Thyroid gland (tissue), 4 donors: Measurements from ENCODE around the gene KMT2E. TPM values are rescaled to one million over a fixed set of nuclear protein-coding genes. Genes with fewer than 3 reads are reported as not detected.
"Not testable (repeated sequence)": the region's sequence is repeated elsewhere in the genome, so short reads cannot be mapped to it uniquely, and the experiment has no call there.

Experiments
- DNase-seq, 2 donors: peaks; one replicate each; pipeline ENCODE4 v3.0.0-alpha.2; 2019
- H3K27ac ChIP-seq, 3 donors: fragments of 200-600 bp; sonication (generic); 1 replicate in 2 of 3; 2 replicates in 1 of 3; pipeline ENCODE4 v1.5.1; 2016 to 2019; ENCODE audit warnings: mild to moderate bottlenecking in 1 of 3, moderate library complexity in 1 of 3
- H3K27me3 ChIP-seq: fragments of 200-600 bp; sonication (generic); one replicate; pipeline ENCODE4 v1.5.1; 2019
- H3K36me3 ChIP-seq, 2 donors: fragments of 200-600 bp; sonication (generic); one replicate each; pipeline ENCODE4 v1.5.1; 2016 to 2019
- H3K4me1 ChIP-seq, 2 donors: fragments of 200-600 bp; sonication (generic); one replicate each; pipeline ENCODE4 v1.5.1; 2017 to 2019
- H3K4me3 ChIP-seq, 3 donors: fragments of 200-600 bp; sonication (generic); replicated peaks in 1 of 3; 1 replicate in 2 of 3; 2 replicates in 1 of 3; pipeline ENCODE4 v1.5.1; 2016; ENCODE audit warnings: mild to moderate bottlenecking in 1 of 3
- H3K9me3 ChIP-seq: fragments of 200-600 bp; sonication (generic); one replicate; pipeline ENCODE4 v1.5.1; 2017
- CTCF ChIP-seq, 6 experiments: fragments of 200-600 bp in 3 of 6; fragments of 450-650 bp in 3 of 6; sonication (generic) in 3 of 6; IDR thresholded peaks; one replicate each; pipeline ENCODE4 v1.5.1; 2016 to 2019; ENCODE audit warnings: antibody characterized with exemption in 6 of 6, mild to moderate bottlenecking in 2 of 6, inconsistent platforms in 1 of 6, moderate library complexity in 1 of 6
- POLR2A ChIP-seq, 2 donors: fragments of 450-650 bp; IDR thresholded peaks; one replicate each; pipeline ENCODE4 v1.6.1; 2017; ENCODE audit warnings: antibody characterized with exemption in 2 of 2, mild to moderate bottlenecking in 2 of 2, moderate library complexity in 1 of 2
- WGBS, 2 donors: methylation state at CpG; one replicate each; pipeline ENCODE4 v1.1.5; 2017; 5-methylcytosine and 5-hydroxymethylcytosine counted together
- intact Hi-C: fragments of 100-400 bp; cut with DNase I; formaldehyde crosslinking; loops from one replicate; pipeline ENCODE4 v1.15.1; 2023
- total RNA-seq, 4 donors: library from RNA; depleted of rRNA; stranded (reverse); fragments of >200 nt; gene quantifications; one replicate each; pipeline ENCODE4 v1.2.3, GENCODE V29; 2016

KMT2E gene
- total RNA-seq, 4 donors from 2014 or later, result 111 to 181 (median 160) TPM

DNA sequence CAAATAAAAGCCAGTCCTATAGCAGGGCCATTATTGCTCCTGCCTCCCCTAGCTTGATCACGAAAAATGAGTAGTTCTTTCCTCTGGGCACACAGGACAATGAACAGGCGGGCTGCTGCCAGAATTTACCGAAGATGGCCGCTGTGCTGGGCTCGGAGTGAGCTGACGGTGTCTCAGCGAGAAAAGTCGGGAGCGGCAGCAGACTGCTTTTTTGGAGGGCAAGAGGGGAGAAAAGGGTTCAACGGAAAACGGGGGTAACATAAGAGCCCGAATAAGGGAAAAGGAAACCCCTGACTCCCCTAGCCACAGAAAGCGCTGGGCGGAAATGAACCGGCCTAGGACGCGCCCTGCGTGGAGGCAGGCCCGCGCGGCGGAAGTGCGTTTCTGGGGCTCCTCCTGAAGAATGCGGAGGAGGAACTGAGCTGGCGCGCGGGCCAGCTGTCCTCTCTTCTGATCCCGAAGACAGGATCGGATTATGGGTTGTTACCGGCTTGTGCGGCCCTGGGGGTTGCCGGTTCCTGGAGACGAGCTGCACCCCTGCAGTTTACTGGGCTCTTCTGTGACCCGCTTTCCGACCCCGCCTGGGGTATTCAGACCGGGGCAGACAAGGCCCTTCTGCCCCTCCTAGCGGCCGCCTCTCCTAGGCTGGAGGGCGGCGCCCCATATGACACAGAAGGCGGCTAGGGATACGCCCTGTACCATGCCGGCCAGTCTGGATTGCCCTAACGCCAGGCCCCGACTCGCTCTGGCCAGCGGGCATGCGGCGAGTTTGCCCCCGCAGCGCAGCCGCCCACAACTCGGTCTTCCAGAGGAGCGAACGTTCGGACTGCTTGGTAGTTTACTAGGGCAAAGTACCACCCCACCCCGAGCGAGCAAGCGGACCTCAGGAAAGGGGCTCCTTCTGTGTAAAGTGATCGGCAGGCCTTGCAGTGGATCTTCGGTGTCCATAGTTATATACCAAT, 30.1 kb upstream of the KMT2E start:
- peak overlapping the region; percentile 97 to 98 (median 97) for H3K27ac ChIP-seq
- no peaks in the 10 kb centered on the region for H3K36me3 ChIP-seq
- DNase-seq, result peak; percentile 85 to 88
- H3K9me3 ChIP-seq, result no peaks in the 10 kb centered on the region
- peaks cover 36 to 48% of the 10 kb centered on the region in 2 donors for H3K4me1 ChIP-seq
- H3K27me3 ChIP-seq, result no peaks in the 10 kb centered on the region
- intact Hi-C loops, result loop anchor here (5.0 to 10.0 kb wide), 2 partner anchors 33 to 121 kb away; no protein-coding TSS in a partner anchor
- WGBS, 2 donors, result 1% methylated on average over 46 to 51 of the region's 62 CpGs
- H3K4me3 ChIP-seq, result peak overlapping the region; percentile 53 to 70 (median 53)
- peak; percentile 35 to 85 for TF ChIP-seq POLR2A (IDR thresholded peaks at IDR 0.05)
- TF ChIP-seq CTCF (IDR thresholded peaks at IDR 0.05), result peak; percentile 14 to 60 (median 52)

DNA sequence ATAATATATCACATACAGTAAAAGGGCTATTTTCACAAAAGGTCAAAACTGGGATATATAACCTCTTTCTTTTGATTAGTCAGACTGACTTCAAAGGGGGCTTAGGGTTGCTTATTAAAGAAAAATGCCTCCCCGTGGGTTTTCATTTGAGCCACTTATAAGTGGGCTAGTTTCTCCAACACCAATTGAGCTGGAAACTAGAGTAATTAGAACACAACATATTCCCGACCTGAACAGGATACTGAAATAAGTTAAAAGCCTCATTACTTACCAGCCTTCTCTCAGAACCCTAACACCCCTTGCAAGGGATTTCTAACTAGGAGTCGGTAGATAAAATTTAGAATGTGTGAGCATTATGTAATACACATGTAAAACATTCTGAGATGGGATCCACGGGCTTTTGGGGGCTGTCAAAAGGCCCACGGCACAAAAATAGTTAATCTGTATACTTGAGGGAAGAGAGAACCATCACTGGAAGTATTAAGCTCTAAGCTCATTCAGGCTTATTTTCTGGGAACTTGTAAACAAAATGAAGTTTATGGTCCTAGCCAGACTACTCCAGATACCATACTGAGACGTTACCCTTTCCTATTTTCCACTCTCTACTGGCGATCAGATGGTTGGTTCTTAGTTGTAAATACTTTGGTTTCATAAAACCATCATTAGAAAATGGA, 29.3 kb upstream of the KMT2E start:
- intact Hi-C loops, result loop anchor here (5.0 to 10.0 kb wide), 2 partner anchors 33 to 120 kb away; no protein-coding TSS in a partner anchor
- 37 to 47% methylated on average over 7 of the region's 7 CpGs for WGBS, 2 donors
- peaks cover 35 to 46% of the 10 kb centered on the region in 2 donors for H3K4me1 ChIP-seq

DNA sequence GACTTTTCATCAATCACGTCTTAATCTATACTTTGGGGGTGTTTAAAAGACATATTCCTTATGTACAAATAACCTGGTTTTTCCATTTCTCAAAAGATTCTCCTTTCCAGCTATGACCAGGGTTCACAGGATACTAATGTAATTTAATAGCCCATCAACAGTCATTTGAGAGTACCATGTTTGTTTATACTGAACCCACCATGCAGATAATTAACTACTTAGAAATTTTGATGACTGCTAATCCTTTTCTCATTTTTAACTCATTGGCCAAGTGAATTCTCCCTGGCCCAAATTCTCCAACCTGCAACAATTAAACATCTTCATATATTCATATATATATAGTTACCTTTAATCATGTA, 28.8 kb upstream of the KMT2E start:
- 33 to 43% methylated on average over 1 of the region's 1 CpG for WGBS, 2 donors

More for the DNA sequence above, 29.3 kb upstream of the KMT2E start:
- peak overlapping the region in 1 of 3 donors; percentile 53 for H3K4me3 ChIP-seq
- DNase-seq, result no peak
- no peaks in the 10 kb centered on the region for H3K9me3 ChIP-seq
- TF ChIP-seq CTCF (IDR thresholded peaks at IDR 0.05) (no peak), POLR2A (IDR thresholded peaks at IDR 0.05) (no peak)
- H3K27me3 ChIP-seq, result no peaks in the 10 kb centered on the region
- no peaks in the 10 kb centered on the region for H3K36me3 ChIP-seq
- peak overlapping the region; percentile 97 to 98 (median 97) for H3K27ac ChIP-seq

DNA sequence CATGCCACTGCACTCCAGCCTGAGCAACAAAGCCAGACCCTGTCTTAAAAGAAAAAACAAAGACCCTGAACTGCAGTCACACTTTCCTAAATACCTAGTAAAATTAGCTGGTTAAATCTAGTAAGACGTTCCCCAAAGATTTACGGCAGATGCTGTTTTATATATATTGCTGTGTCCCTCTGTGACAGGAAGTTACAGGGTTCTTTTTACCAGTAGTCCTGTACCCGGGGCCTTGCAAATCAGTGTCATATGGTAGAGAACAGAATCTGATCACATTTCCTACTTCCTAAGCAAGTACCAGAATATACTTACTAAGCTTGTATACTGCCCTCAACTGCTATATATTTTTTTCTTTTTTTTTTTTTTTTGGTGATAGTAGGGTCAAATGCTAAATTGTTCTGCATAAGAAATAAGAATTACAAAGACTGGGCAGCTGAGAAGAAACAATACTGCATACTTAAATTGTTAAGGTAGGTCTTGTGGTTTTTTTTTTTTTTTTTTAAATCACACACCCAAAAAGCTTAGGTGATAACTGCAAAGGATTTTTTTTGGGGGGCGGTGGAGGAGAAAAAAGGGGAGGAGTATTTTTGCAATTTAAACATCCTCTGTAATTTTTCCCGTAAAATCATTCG, 27.3 kb upstream of the KMT2E start:
- peaks cover 35 to 38% of the 10 kb centered on the region in 2 donors for H3K4me1 ChIP-seq
- no peak for TF ChIP-seq POLR2A (IDR thresholded peaks at IDR 0.05)
- TF ChIP-seq CTCF (IDR thresholded peaks at IDR 0.05), result no peak
- H3K36me3 ChIP-seq, result no peaks in the 10 kb centered on the region
- intact Hi-C loops, result loop anchor here (10.0 kb wide), 1 partner anchor 118 kb away; no protein-coding TSS in a partner anchor
- H3K9me3 ChIP-seq, result no peaks in the 10 kb centered on the region
- DNase-seq, result no peak
- peak overlapping the region in 1 of 3 donors; percentile 18 for H3K27ac ChIP-seq
- 82 to 86% methylated on average over 6 of the region's 6 CpGs for WGBS, 2 donors
- no peak overlapping the region for H3K4me3 ChIP-seq
- no peaks in the 10 kb centered on the region for H3K27me3 ChIP-seq

More for the DNA sequence above, 28.8 kb upstream of the KMT2E start:
- no peak overlapping the region for H3K4me3 ChIP-seq
- H3K27ac ChIP-seq, result peak overlapping the region; percentile 97 to 98 (median 97)
- H3K36me3 ChIP-seq, result no peaks in the 10 kb centered on the region
- intact Hi-C loops, result loop anchor here (10.0 kb wide), 1 partner anchor 120 kb away; no protein-coding TSS in a partner anchor
- peaks cover 35 to 41% of the 10 kb centered on the region in 2 donors for H3K4me1 ChIP-seq
- TF ChIP-seq POLR2A (IDR thresholded peaks at IDR 0.05) (no peak), CTCF (IDR thresholded peaks at IDR 0.05) (no peak)
- DNase-seq, result no peak
- H3K27me3 ChIP-seq, result no peaks in the 10 kb centered on the region
- H3K9me3 ChIP-seq, result no peaks in the 10 kb centered on the region

- not testable (repeated sequence) for DNase-seq, H3K27ac ChIP-seq, H3K36me3 ChIP-seq, H3K9me3 ChIP-seq, H3K27me3 ChIP-seq, H3K4me3 ChIP-seq
- 90 to 92% methylated on average over 14 of the region's 14 CpGs for WGBS, 2 donors
- intact Hi-C loops, result loop anchor here (10.0 kb wide), 1 partner anchor 117 kb away; no protein-coding TSS in a partner anchor
- H3K4me1 ChIP-seq, result peaks cover 33 to 34% of the 10 kb centered on the region in 2 donors
Measured at GRCh38 chr7:104987403-104987802, 26.6 kb upstream of the KMT2E start.
